H7 (cell line): ENCODE data around the gene RFC4. TPM values are rescaled to one million over a fixed set of nuclear protein-coding genes. Genes with fewer than 3 reads are reported as not detected.
A peak's percentile ranks its signal among the peaks of the same experiment; 100 is the strongest.
"Not testable (repeated sequence)": the region's sequence is repeated elsewhere in the genome, so short reads cannot be mapped to it uniquely, and the experiment has no call there.

Experiments used
- DNase-seq: peaks from one replicate; pipeline ENCODE4 v3.0.0; 2012
- H3K27me3 ChIP-seq: 2 replicates; pipeline ENCODE4 v1.6.0; 2011; ENCODE audit warnings: mild to moderate bottlenecking, low read length; ENCODE audit not compliant: control insufficient read depth, insufficient read depth
- H3K36me3 ChIP-seq: replicated peaks from 2 replicates; pipeline ENCODE4 v1.5.1; 2011; ENCODE audit warnings: low read length; ENCODE audit not compliant: control insufficient read depth, insufficient read depth
- H3K4me3 ChIP-seq: 2 replicates; pipeline ENCODE4 v1.5.1; 2011; ENCODE audit warnings: low read depth, mild to moderate bottlenecking, control low read depth, low read length, moderate library complexity; ENCODE audit not compliant: insufficient read depth
- total RNA-seq: library from RNA; depleted of rRNA; stranded (reverse); fragments of >200 nt; shearing (Covaris generic); gene quantifications from 2 replicates; pipeline ENCODE4 v1.2.3, GENCODE V29; 2014

RFC4 gene
- total RNA-seq, 1 experiment from 2014 or later: 105 TPM

DNA sequence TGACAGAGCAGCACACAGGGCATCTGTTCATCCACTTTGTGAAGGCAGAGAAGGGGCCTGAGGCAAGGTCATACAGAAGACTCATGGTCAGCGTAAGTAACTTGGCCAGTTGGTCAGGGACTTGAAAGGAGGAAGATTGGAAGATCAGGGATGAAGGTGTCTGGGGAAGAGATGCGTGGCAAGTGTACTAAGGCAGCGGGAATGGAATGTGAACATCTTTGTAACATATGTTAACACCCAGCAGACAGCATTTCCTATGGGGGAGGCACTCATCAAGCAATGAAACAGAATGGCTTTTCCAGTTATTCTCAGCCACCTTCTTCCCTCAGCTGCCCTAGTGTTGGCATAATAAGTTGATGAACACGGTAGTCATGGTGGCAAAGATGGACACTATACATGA lies 7.8 kb upstream of the RFC4 start:
- Histone ChIP-seq H3K27me3 (no peaks in the 10 kb centered on the region), H3K4me3 (no peak overlapping the region), H3K36me3 (no peaks in the 10 kb centered on the region)
- no peak for DNase-seq

DNA sequence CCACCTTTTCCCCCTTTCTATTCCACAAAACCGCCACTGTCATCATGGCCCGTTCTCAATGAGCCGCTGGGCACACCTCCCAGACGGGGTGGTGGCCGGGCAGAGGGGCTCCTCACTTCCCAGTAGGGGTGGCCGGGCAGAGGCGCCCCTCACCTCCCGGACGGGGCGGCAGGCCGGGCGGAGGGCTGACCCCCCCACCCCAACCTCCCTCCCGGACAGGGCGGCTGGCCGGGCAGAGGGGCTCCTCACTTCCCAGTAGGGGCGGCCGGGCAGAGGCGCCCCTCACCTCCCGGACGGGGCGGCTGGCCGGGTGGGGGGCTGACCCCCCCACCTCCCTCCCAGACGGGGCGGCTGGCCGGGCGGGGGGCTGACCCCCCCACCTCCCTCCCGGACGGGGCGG lies 5.0 kb upstream of the RFC4 start:
- H3K36me3 ChIP-seq, H3K4me3 ChIP-seq, DNase-seq, H3K27me3 ChIP-seq: not testable (repeated sequence)

DNA sequence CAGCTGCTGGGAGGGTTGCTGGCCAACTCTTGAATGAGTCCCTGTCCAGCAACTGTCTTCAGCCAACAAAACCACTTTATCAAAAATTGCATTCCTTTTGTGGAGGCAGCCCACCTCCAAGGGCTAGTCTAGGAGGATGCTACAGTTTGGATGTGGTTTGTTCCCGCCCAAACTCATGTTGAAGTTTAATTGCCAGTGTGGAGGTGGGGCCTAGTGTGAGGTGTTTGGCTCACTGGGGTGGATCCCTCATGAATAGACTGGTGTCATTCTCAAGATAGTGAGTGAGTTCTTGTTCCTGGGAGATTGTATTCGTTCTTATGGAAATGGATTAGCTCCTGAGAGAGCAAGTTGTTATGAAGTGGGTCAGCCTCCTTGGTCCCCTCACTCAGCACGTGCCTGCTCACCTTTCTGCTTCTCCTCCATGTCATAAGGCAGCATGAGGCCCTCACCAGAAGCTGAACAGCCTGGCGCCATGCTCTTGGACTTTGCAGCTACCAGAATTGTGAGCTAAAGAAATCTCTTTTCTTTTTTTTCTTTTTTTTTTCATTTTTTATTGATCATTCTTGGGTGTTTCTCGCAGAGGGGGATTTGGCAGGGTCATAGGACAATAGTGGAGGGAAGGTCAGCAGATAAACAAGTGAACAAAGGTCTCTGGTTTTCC lies 4.2 kb upstream of the RFC4 start:
- H3K4me3 ChIP-seq: no peak overlapping the region
- no peaks in the 10 kb centered on the region for H3K27me3 ChIP-seq
- no peaks in the 10 kb centered on the region for H3K36me3 ChIP-seq
- no peak for DNase-seq

DNA sequence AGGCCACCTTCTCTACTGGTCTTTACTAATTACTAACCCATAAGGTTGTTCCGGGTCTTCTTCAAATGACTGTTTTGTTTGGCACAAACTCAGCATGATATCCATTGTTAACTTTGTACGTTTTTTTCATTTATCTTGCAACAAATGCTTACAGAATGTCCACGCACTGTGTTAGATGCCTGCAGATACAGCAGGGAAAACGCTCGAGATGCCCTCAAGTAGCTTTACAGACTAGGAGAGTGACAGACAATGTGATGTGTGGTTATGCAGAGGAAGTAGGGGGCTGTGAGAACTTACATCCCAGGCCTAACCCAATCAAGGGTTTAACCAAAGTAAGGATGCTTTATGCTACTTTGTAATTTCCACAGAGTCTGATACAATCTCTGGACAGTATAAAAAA lies 949 bp upstream of the RFC4 start:
- peaks cover 8% of the 10 kb centered on the region for H3K36me3 ChIP-seq
- no peak overlapping the region for H3K4me3 ChIP-seq
- H3K27me3 ChIP-seq: no peaks in the 10 kb centered on the region
- DNase-seq: peak; percentile 31

DNA sequence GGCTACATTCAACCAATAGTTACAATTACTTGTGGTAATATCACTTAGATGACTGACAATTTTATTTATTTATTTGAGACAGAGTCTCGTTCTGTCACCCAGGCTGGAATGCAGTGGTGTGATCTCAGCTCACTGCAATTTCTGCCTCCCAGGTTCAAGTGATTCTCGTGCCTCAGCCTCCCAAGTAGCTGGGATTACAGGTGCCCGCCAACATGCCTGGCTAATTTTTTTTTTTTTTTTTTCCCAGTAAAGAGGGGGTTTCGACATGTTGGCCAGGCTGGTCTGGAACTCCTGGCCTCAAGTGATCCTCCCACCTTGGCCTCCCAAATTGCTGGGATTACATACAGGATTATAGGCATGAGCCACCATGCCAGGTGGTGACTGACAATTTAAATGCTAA lies 2.8 kb downstream of the RFC4 start:
- H3K4me3 ChIP-seq, H3K27me3 ChIP-seq, DNase-seq: not testable (repeated sequence)
- peaks cover 18% of the 10 kb centered on the region for H3K36me3 ChIP-seq

DNA sequence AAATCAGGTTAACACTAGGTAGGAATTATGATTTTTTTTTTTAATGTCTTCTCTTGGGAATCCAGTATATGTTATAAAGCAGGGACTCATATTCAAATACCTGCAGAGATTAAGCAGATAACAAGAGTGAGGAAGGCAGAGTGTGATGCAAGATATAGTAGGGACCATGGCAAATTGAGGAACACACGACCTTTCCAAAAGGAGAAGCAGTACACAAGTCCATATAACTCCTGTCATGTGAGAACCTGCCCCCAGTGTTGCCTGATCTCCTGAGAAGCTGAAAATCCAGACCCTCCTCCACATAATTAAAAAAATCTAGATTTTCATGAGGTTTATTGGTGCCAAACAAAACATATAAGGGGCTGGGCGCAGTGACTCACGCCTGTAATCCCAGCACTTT lies 3.6 kb downstream of the RFC4 start:
- no peaks in the 10 kb centered on the region for H3K27me3 ChIP-seq
- no peak for DNase-seq
- H3K36me3 ChIP-seq: peaks cover 23% of the 10 kb centered on the region
- no peak overlapping the region for H3K4me3 ChIP-seq

DNA sequence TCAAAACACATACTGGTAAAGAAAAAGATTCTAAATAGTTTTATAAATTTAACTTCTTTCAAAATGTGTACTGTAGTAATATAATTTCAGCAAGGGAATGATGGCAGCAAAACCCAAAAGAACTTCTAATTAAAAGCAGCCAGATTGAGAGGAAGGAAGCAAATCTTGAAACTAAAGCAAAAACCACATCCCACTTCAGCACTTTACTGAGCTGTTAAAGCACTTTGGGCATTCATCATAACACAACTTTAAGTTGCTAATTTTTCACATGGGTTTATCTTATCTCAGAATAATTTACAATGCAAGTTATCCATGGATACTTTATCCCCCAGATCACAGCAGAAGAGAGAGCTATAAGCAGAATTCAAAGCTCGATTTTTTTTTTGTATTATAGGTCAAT lies 6.0 kb downstream of the RFC4 start:
- H3K36me3 ChIP-seq: peaks cover 31% of the 10 kb centered on the region
- no peak for DNase-seq
- no peaks in the 10 kb centered on the region for H3K27me3 ChIP-seq
- H3K4me3 ChIP-seq: no peak overlapping the region

DNA sequence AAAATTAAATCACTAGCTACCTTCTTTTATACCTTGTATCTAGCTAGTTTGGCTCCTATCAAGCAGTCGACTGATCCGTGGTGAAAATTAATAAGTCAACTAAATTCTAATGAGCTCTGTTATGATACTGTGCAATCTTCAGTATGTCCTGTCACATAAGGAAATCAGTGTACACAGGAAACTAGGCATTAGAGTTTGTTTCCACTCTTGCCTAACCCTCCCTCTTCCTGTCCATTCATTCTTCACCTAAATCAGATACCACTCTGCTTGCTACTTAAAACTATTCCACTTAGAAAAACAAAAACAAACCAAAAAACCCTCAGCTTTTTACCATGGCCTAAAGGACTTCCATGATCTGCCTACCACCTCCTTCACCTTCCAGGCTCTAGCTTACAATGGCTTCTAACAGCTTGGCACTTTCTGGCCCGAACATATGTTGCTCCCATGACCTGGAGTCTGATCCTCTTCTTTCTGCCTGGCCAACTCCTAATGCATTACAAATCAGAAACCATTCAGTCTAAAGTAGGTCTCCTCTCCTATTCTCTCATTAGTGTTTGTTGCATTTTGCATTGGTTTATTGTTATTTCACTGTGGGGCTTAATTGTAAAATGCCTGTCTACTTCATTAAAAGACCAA lies 7.9 kb downstream of the RFC4 start:
- DNase-seq: no peak
- Histone ChIP-seq H3K4me3 (no peak overlapping the region), H3K27me3 (no peaks in the 10 kb centered on the region), H3K36me3 (peaks cover 37% of the 10 kb centered on the region)

DNA sequence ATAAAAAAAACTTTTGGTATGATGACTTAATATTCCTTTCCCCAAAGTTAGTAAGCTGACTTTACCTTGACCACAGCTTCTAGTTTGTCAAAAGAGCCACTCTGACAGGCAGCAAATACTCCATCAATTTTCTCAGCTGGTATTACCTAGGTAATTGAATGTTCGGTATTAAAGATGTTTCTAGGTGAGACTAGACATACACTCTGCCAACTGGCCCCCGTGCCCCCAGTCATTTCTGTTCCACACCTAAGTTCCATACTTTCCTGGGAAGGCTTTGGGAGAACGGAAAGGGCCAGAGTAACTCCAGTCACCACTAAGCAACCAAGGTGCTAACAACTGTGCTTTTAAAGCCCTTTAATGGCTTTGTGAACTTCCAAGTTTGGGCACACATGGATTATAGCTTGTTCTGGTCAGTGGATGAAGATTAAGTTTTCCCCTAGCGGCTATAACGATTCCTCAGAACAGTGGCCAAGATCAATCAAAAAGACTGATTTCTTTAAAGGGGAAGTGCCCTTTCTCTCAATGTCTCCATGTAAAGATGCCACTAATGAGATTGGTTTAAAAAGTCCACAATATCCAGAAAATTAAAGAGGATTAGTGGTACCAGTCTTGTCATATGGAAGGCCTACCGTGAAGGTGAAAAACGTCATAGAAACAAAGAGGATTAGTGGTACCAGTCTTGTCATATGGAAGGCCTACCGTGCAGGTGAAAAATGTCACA lies 15.9 kb downstream of the RFC4 start:
- Histone ChIP-seq H3K4me3 (no peak overlapping the region), H3K27me3 (no peaks in the 10 kb centered on the region), H3K36me3 (peaks cover 50% of the 10 kb centered on the region)
- no peak for DNase-seq

DNA sequence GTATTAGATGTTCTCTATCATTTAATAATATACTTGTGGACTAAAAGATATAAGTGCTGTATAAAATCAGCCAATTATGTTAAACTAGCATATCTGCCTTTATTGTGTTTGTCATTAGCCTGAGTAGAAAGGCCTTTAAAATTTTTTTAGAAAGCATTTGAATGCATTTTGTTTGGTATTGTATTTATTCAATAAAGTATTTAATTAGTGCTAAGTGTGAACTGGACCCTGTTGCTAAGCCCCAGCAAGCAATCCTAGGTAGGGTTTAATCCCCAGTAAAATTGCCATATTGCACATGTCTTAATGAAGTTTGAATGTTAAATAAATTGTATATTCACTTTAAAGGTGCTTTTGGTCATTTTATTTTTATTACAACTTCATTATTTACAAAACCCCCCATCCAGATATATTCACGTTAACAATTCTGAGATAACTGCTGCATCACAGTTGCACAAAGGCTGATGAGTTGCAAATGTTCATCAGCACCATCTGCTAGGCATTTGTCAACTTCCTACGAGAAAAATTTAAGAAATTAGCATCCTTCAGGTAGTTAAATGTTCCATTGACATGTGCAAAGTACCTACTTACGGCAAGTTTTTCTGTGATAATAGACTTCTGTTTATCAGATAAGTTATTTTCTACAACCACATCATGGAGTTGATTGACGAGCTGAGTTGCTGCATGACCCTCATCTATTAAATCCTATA lies 16.6 kb downstream of the RFC4 start:
- H3K4me3 ChIP-seq: no peak overlapping the region
- H3K27me3 ChIP-seq: no peaks in the 10 kb centered on the region
- peaks cover 55% of the 10 kb centered on the region for H3K36me3 ChIP-seq
- no peak for DNase-seq

DNA sequence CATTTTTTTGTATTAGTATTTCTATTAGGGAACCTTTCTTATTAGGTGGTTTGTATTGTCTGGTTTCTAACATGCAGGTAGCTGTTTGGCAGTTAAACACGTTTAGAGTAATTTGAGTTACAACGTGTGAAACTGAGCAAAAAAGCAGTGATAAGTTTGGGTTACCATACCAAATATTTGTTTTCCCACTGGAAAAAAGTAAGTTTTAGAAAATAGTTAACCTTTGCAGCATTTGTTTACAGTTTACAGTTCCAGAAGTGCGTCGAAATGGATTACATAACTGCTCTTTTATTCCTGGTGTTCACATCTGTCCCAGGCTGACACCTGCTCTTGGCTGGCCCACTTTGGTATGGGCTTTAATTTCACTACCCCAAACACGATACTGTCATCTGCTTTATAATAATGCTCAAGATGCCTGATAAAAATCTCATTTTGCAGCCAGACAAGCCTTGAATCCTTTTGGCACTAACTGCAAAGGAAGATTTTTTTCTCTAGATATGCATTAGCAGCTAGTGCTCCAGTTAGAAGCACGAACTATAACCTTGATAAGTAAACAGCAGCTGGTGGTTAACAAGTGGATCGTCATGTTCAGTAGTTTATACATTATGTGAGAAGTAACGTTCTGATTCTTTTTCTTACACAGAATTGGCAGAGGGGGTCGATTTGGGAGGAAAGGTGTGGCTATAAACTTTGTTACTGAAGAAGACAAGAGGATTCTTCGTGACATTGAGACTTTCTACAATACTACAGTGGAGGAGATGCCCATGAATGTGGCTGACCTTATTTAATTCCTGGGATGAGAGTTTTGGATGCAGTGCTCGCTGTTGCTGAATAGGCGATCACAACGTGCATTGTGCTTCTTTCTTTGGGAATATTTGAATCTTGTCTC lies 17.6 kb downstream of the RFC4 start:
- H3K27me3 ChIP-seq: no peaks in the 10 kb centered on the region
- H3K4me3 ChIP-seq: no peak overlapping the region
- peaks cover 55% of the 10 kb centered on the region for H3K36me3 ChIP-seq
- DNase-seq: no peak

DNA sequence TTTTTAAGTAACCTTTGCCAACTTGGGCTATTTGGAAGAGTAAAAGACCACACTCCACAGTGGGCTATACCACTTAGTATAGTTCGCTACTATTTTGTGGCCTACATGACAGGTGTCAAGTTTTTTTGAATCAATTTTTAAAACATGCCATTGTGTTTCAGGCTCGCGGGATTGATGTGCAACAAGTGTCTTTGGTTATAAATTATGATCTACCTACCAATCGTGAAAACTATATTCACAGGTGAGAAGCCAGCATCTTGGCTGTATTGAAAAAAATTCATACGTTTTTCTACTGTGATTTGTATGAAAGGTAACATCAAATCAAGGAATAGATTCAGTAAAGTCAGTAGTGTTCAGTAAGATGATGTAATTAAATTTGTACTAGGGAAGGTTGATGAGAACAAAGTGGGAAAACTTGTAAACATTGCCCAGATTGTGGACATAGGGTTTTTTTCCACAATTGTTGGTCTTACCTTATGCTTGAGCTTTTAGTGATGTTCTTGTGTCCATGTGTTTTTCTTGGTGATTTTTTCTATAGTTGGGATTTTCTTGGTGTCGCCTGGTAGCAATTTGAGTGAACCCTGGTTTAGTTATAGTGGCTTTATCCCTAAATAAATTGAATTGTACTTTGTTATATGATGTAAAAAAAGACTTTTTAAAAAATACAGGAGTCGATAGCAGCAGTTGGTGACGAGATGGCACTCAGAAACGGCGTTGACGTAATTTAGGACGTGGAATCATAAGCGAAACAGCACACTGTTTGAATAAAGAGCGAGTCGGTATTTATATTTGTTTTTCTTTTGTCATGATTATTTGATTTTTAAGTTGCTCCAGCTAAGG lies 18.4 kb downstream of the RFC4 start:
- DNase-seq: no peak
- no peak overlapping the region for H3K4me3 ChIP-seq
- no peaks in the 10 kb centered on the region for H3K27me3 ChIP-seq
- H3K36me3 ChIP-seq: peaks cover 52% of the 10 kb centered on the region

DNA sequence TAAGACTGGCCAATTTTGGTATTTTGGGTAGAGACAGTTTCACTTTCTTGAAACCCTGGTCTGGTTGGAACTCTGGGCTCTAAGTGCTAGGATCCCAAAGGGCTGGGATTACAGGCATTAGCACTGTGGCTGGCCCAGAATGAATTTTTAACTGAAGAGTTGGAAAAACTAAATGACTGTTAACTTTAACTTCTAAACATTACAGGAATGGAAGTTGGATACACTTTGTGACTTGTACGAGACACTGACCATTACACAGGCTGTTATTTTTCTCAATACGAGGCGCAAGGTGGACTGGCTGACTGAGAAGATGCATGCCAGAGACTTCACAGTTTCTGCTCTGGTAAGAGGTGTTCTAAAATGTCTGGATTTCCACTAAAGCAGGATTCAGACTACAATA lies 19.4 kb downstream of the RFC4 start:
- no peak overlapping the region for H3K4me3 ChIP-seq

More for the DNA sequence above, 19.4 kb downstream of the RFC4 start:
- no peak for DNase-seq
- Histone ChIP-seq H3K36me3 (peaks cover 49% of the 10 kb centered on the region), H3K27me3 (no peaks in the 10 kb centered on the region)
